RKO (cell line): ENCODE data around the gene COLQ.
"Not testable (repeated sequence)": the region's sequence is repeated elsewhere in the genome, so short reads cannot be mapped to it uniquely, and the experiment has no call there.

Experiments
- DNase-seq: peaks from one replicate; pipeline ENCODE4 v3.0.0-alpha.2; 2016; ENCODE audit warnings: low spot score

COLQ gene

GRCh38 chr3:15490158-15490557 lies 31.3 kb downstream of the COLQ start:
- no peak for DNase-seq

- DNase-seq, result no peak
Observed at GRCh38 chr3:15488002-15488401, 33.5 kb downstream of the COLQ start.

GRCh38 chr3:15486979-15487378 lies 34.5 kb downstream of the COLQ start:
- DNase-seq, result no peak

- DNase-seq, result no peak
Observed at GRCh38 chr3:15486020-15486419, 35.5 kb downstream of the COLQ start.

GRCh38 chr3:15484551-15484950 lies 37.0 kb downstream of the COLQ start:
- DNase-seq, result not testable (repeated sequence)

DNA sequence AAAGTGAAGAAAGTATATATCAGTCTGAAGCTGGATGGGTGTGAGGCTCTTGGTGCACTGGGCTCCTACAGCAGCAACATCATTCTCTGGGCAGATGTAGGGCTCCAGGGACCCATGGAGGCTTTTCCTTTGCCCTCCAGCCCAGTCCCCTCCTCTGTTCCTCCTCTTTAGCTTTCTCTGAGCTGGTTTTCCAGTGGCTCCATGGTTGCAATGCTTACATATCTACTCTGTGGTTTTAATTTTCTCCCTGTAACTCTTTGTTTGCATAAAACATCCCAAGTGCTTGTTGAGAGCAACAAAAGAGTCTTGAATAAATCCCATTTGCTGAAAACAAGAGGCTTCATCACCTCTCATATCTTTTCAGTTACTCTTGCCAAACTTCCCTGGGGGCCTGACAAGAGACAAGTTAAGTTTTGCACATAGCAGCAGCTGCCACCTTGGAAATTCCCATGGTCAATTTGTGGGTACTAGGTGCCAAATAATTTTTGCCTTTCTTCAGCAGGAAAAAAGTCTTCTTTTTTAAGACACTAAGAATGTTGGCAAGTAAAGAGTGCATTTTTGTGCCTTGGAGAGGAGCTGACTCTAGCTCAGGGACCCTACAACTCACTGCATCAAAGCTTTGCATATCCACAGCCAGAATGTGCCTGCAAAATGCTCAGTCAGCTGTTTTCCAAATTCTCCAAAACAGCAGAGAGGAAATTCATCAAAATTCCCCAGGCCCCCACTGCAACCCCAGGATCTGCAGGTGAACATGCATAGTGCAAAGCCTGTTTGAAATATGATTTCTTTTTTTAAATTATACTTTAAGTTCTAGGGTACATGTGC lies 41.9 kb downstream of the COLQ start:
- no peak for DNase-seq

- DNase-seq, result no peak
Observed at GRCh38 chr3:15478640-15478979, 42.9 kb downstream of the COLQ start.

DNA sequence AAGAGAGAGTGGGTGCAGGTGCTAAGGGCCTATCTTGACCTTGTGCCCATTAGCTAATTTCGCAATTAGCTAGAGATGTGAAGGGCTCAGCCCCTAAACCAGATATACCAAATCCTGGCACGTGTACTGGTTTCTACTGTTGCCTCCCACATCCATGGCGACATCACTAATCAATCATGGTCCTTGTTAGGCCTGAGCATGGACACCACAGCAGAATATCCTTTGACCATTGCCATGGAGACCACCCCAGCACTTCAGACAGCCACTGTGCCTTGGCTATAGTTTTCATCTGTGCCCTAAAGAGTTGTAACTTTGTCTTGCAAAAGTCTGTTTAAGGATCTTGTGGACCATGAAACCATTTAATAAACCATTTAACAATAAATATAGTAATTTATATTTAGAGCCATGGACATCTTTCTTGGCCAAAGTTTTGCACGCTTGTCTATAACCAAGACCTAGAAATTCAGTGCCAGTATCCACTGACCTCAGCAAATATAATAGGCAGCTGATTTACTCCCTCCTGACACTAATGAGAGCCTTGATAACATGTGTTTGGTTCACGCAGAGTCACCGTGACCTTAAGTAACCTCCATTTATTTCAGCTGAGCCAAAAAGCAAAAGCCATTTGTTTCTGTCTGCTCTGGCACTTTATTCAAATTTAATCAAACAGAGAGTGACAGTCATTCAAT lies 43.4 kb downstream of the COLQ start:
- DNase-seq, result no peak

DNA sequence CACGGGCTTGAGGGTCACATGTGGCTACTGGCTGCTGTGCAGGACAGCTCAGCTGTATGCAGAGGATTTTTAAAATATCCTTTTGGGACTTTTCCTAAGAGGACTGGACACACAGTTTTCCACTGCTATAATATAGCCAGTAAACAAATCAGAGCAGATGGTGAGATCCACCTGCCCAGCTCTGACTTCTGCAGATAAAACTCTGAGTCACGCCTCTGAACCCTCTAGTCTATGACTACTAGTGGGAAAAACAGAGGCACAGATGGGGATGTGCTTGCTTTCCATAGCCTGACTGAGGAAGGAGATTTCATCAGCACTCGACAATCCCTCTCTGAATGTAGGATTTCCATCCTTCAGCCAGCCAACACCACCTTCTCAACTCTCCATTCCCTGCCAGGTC lies 45.1 kb downstream of the COLQ start:
- peak; percentile 36 for DNase-seq

- no peak for DNase-seq
Observed at GRCh38 chr3:15475161-15475560, 46.3 kb downstream of the COLQ start.

GRCh38 chr3:15471861-15472260 lies 49.6 kb downstream of the COLQ start:
- no peak for DNase-seq

- no peak for DNase-seq
Observed at GRCh38 chr3:15470849-15471248, 50.7 kb downstream of the COLQ start.

GRCh38 chr3:15470261-15470660 lies 51.2 kb downstream of the COLQ start:
- DNase-seq, result no peak

DNA sequence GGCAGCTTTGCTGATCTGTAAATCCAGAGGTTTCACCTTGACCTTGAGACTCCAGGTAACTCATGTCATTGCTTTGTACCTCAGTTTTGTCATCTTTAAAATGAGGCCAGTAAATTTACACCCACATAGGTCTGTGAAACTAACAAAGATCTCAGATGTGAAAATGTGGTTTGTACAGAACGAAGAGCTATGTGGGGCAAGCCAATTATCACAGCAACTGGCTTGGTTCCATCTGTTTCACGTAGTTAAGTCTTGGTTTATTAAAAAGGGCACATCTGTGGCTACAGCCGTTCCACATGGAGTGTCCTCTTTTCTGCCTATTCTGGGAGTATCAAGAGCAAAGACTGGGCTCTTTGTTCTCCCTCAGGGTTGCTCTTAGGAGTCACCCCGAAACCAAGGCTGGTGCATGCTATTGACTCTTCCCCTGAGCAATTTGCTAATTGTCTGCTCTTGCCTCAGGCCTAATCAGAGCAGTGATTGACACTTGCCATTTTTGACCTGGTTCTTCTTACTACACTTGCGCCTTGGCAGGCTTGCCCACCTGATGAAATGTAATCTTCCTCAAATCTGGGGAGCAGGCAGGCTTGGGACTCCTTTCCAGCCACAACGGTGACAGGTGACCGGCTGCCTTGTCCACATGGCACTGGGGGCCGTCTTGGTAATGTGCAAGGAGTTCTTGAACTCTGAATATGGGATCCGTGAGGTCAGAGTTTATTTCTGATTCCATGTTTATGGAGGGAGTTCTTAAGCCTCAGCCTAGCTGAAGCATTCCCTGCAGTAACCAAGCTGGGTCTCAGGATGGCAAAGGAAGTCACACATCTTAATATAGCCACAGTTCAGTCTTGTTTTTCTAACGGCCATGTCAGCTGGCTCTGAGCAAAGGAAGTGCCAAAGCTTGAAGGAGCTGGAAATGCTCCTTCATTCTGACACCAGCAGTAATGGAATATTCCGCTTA lies 54.0 kb downstream of the COLQ start:
- DNase-seq, result no peak

DNA sequence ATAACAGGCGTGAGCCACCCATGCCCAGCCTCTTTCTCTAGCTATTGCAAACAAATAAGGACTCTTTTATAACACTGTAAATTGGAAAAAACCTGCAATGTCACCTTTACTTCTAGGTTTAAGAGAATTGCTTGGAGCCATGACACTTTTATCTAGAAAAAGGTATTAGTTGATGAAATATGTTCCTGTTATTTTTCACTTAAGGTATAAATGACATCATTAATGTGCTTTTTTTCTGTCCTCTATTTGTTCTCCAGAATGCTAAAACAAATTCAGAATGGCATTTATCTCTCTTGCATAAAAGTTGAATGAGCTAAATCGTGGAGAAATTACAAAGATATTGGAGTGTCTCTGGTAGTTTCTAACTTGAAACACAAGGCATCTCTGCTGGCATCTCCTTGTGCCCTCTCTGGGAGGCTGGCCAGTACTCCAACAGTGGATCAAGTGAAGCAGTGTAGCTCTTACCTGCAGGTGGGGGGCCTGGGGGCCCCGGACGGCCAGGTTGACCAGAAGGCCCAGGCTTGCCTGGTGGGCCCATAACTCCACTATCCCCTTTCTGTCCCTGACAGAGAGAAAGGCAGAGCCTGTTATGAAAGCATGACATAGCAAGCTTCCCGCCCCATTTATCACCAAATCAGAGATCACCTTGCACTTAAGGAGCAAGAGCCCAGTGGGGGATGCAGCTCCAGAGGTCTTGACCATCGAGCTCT lies 55.5 kb downstream of the COLQ start:
- no peak for DNase-seq

GRCh38 chr3:15462451-15462850 lies 59.1 kb downstream of the COLQ start:
- no peak for DNase-seq

DNA sequence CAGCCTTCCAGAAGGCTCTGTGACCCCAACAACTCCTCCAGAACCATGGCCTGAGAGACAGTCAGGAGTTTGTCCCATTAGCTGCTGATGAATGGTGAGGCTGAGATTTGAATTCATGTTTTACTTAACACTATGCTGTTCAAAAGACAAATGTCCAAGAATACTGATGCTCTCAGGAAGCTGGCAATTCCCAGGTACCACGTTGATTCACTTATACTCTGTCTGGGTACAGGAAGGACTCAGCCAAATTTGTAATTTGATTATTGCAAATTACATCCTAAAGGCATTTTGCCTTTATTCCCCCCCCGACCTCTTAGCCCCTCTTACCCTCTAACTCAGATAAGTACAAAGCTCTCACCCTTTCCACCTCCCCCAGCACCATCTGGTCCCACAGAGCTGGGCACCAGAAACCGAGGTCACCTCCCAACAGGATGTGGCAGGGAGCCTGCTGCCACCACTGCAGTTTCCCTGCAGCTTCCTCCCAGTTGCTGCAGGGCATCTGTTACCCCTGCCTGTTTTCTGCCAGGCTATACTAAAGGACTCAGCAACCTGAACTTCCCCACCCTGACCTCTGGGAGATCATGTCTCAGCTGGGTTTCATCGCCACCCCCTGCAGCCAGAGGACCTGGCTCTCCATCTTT lies 60.5 kb downstream of the COLQ start:
- no peak for DNase-seq

GRCh38 chr3:15458212-15458780 lies 63.2 kb downstream of the COLQ start:
- no peak for DNase-seq

- DNase-seq, result not testable (repeated sequence)
Observed at GRCh38 chr3:15456915-15457314, 64.6 kb downstream of the COLQ start.

- no peak for DNase-seq
Observed at GRCh38 chr3:15456321-15456720, 65.2 kb downstream of the COLQ start.

GRCh38 chr3:15455756-15456155 lies 65.8 kb downstream of the COLQ start:
- DNase-seq, result no peak
